Stimulated activated CD8-positive, alpha-beta memory T cell treated with anti-CD3 and anti-CD28 coated beads, Interleukin-7, amount 100 ng/mL, for 1 hour (primary cell): ENCODE results near the gene COL25A1.
"Not testable (repeated sequence)": the region's sequence is repeated elsewhere in the genome, so short reads cannot be mapped to it uniquely, and the experiment has no call there.

ENCODE experiments used
- DNase-seq, 2 donors: peaks; one replicate each; pipeline ENCODE4 v3.0.0-alpha.2; 2020; ENCODE audit warnings: low read depth in 2 of 2

COL25A1 gene

DNA sequence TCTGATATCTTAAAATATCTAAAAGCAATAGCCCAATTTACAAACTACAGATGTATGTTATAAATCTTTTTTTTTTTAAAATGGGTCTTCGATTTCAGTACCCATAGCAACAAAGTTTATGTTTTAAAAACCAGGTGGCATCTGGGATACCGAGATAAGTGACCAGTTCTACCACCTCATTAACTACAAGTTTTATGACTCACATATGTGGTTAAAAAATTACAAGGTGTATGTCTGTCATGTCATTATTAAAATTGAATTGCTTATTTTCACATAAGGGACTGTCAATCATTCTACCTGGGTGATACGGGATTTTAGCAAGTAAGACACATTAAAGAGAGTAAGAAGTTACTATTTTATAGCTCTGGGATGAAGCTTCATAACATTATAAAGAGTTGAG, 347.6 kb downstream of the COL25A1 start:
- no peak for DNase-seq

DNA sequence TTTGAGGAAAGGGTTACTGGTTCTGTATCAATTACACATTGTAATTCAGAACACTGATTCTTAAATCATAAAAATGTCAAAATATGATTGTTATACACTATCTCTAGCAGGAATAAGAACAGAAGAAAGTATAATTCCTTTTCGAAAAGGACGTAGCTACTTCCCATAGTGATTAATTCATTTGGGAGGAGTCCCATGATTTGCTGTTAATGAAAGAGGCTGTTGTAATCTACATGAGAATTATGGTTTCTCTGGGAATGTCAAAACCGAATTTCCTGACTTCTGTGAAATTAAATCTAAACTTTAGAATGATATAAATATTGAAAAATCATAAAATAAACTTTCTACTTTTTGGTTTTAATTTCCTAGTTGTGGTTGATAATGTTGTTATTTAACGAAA, 348.5 kb downstream of the COL25A1 start:
- DNase-seq = no peak

DNA sequence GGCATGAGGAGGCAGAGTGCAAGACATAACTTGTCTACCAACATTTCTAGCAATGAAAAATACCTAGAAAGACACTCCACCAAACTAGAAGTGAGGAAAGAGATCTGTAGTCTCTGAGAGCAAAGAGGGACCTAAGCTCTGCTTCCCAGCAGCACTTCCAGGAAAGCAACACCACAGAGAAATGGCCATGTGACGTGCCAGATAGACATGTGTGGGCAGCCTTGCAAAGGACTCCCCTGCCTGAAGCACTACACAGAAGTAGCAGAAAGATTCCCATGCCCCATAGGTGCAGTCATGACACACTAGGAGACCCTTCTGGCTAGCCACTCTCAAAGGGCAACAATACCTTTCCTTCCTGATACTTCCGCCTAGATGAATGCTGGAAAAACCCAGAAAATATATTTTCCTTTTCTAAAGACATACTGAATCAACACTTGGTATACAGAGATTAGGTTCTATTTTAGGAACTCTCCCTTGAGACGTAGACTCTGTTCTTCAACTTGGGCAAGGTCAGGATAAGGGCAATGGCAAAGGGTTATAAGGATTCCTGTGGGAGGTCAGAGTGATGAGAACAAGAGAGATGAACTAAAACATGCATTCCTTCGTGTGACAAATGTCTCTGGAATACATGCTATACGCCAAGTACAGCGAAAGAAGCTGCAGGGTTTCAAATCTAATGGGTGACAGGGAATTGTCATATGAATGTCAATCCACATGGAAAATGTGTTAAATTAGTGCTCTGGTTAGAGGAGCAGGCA, 352.1 kb downstream of the COL25A1 start:
- DNase-seq = no peak

DNA sequence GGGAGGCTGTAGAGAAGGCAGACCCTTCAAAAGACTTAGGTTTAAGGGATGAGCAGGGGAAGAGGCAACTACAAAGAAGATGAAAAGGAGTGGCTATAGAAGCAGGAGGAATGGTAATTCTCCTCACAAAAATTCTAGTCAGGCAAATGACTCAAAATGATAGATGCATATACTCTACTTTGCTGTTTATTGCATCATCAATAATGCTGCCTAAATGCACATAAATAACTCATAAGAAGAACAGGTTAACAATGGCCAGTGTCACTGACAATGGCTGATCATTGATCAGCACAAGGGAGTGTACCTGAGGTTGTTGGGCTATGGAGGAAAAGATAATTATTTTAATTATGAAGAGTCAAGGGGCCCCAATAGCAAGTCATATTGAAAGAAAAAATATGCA, 354.9 kb downstream of the COL25A1 start:
- DNase-seq = no peak

DNA sequence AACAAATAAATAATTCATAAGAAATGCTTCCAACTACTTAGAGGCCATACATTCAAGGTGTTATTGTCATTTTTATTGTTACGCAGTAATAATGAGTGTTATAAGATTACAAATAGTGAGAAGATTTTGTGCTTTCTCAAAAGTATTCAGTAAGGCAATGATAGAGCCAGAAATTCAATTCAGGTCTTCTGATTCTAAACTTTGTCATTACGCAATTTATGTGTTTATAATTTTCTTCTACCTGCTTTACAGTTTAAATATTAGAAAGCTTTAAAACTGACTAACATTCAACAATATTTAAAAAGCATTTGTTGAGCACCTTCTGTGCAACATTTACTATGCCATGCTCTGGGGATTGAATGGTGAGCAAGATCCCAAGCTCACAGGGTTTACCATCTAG, 356.2 kb downstream of the COL25A1 start:
- no peak for DNase-seq

DNA sequence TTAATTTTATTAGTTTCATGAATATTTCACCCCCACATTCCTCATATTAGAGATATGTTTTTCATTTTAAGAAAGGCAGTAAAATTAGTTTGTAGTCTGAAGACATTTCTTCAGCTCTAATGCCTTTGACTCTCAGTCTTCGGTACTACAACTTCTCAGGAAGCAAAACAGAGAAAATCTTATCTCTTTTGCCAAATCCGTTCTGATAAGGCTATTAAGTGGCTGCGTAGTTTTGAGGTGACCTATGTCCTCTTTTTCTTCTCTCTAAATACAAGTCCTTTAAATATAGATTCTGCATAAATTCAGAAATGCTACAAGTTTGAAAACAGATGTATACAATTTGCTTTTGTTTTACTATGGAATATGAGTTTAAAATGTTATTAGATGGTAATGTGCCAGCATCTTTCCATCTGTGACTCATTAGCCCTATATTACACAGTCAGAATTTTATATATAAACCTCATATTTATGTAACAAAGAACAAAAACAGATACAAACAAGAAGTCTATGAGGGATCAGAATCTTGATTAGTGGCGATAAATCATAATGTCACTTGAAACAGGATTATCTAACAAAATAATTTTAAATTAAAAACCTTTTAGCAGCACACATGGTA, 358.4 kb downstream of the COL25A1 start:
- DNase-seq = no peak

DNA sequence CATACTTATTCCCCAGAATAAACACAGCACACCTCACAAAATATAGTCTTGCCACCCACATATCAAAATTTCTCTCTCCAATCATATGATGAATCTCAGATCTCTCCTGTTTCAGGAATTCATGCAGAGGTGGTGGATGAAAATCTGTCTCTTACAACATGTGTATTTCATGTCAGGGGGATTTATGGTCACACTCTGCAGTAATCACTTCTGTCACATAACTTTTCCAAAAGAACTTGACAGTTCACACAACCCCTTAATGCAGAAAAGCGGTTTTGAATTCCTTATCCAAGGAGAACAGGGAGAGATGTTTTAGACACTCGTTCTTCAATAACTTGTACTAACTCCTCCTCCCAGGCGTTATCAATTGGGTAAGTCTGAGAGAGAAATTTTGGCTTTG, 359.1 kb downstream of the COL25A1 start:
- DNase-seq = no peak

DNA sequence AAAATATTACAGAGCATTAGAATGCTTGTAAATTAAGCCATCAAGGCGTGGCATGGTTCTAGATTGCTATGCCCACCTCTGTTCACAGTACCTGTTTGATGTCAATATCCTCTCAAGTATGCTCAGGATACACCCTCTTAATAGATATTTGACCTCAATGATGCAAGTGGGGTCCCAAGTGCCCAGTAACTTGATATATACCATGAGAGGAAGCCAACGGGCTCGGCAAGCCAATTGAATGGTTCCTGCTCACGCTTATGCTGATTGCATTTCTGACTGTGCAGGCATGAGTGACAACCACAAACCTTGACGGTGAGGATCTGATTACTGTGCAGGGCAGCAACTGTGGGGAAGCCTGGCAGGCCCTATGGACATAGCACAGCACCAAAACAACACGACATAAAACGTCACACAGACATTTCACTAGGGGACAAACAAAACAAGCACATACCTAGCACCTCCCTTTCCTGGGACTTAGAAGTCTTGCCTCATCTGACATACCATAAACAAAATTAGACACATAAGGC, 360.5 kb downstream of the COL25A1 start:
- DNase-seq = no peak

DNA sequence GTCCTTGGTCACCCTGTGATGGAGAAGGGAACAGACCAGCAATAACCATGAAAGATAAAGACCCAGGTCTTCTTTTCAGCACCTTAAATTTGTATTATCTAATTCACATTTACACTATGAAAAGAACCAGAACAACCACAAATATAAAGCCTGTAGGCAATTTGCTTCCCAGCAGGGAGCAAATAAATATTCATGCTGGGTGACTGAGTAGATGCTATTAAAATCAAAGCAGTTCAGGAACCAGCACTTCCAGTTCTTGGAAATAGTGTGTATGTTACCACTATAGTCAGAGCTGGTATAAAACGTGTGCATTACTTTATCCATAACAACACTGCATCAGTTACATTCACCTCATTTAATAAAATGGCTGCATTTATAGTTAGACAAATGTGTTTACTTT, 361.8 kb downstream of the COL25A1 start:
- no peak for DNase-seq

DNA sequence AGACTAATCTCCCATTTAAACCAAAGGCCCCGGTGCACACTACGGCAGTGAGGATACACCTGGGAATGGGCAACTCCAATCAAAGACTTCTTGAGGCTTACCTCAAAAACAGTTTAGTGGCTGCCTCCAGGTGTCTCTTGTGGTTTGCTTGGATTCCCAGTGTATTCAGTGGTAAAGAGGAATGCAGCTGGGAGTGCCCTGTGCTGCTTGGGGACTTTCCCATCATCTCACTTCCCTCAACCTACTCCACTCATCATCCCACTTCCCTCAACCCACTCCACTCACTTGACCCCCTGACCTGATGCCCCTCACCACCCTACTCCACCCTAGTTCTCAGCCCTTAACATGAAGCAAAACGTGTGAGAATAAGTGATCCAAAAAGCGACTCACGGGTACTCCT, 362.3 kb downstream of the COL25A1 start:
- DNase-seq = no peak

DNA sequence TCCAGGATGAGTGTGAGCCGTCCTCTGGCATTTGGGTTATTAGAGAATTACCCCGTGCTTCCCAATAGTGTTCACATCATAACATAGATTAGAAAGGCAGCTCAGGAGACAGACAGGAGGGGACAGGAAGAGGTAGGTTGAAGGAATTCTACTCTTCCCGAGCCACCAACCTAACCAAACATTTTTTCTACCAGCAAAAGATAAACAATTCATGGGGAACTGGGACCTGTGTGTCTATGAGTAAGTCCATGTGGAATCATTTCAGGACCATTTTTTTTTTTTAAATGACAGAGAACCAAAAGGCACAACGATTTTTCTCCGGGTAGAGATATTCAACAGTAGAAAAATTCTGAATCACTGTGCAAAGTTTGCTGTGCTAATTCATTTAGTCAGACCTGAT, 365.4 kb downstream of the COL25A1 start:
- DNase-seq = no peak

DNA sequence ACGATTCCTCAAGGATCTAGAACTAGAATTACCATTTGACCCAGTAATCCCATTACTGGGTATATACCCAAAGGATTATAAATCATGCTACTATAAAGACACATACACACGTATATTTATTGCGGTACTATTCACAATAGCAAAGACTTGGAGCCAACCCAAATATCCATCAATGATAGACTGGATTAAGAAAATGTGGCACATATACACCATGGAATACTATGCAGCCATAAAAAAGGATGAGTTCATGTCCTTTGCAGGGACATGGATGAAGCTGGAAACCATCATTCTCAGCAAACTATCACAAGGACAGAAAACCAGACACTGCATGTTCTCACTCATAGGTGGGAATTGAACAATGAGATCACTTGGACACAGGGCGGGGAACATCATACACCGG, 368.5 kb downstream of the COL25A1 start:
- not testable (repeated sequence) for DNase-seq

DNA sequence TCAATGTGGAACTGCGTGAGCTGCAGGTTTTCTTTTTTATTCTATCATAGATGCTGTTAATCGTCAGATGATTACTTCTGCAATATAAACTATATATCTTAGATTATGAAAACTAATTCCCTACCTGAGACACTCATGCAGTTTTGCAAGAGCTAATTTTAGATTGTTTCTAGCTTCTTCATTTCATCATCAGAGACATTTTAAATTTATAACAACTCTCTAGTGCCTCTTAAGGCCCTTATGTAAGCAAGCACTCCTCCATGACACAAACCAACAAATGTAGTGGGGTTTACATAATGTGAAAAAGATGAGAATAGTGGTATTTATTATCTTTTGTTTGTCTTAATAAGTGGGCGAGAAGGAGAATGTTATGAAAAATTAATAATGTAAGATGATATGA, 369.4 kb downstream of the COL25A1 start:
- no peak for DNase-seq

DNA sequence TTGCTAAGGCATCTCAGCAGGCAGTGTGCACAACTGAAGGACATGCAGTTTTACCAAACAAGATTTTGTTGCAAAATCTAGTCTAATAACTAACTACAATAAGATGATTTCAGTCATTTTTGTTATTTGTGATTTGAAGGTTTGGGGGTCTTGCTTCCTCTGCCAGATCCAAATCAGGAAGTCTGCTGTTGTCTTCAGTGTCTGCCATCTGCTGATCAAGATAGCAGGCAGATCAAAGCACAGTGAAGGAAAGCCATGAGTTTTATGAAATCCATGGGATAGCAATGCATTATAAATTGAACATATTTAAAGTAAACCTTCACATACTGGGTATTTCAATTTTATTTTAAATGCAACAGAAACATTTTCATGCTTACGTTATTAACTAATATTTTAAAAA, 370.5 kb downstream of the COL25A1 start:
- DNase-seq = no peak

DNA sequence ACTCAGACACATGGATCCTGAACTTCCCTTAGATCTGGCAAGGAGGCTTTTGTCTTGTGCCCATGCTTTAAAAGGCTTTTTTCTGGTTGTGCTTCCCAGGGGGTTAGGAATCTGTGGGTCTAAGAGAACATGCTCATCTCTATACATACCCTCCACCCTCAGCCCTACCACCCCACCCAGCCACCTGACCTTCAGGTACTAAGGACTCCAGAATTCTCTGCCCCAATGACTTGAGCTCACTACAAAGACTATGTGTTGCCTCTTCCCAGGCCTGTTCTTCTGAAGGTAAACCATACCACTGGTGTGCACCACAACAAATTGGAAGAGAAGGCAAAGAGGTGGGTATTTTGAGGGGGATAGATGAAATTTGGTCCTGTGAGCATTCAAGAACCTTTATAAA, 372.3 kb downstream of the COL25A1 start:
- DNase-seq = no peak

DNA sequence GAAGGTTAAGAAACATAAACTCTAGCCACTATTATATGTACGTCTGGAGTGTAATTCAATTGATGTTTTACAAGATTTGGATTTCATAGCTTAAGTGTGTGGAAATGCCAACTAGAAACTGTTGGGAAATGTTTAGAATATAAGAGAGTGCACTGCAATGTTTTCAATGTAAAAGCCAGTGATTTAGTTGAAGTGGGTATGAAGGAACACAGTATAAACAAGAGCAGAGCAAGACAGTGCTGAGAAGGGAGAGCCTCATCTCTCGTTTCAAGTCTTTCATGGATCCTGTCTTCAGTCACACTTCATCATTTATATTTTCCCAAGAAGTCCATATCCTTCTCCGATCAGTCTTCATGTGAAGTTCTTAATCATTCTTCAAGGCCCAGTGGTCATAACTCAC, 375.7 kb downstream of the COL25A1 start:
- no peak for DNase-seq

DNA sequence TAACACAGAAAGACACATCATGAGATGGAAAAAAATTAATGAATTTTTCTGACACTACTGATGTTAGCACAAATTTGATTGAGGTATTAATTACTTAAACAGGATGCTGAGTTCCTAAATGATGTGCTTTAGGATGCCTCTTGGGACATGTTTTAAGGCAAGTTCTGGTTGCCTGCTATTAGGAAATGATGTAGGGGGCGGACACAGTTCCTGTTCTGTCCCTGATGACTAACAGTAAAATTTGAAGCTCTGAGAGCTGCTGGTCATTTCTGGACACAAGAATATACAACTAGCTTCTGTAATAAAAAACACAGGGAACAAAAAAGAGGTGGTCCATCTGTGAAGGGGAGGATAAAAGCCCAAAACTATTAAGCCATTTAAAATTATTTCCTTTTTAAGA, 376.4 kb downstream of the COL25A1 start:
- DNase-seq = no peak

DNA sequence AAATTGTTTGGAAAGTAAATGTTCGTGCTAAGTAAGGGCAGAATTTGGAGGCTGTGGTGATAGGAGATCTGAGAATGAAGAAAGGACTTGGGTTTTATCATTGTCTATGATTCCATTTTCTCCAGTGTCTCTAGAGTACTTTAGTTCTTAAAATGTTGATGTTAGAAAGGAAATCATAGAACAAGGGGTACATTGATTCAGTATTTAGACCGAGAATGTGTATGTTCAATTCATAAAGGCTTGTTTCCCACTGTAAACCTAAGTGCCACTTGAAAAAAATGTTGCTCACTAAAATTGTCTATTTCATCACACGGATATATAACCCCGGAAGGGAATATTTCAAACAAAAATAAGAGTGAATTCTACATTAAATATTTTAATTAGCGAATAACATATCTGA, 380.3 kb downstream of the COL25A1 start:
- no peak for DNase-seq

DNA sequence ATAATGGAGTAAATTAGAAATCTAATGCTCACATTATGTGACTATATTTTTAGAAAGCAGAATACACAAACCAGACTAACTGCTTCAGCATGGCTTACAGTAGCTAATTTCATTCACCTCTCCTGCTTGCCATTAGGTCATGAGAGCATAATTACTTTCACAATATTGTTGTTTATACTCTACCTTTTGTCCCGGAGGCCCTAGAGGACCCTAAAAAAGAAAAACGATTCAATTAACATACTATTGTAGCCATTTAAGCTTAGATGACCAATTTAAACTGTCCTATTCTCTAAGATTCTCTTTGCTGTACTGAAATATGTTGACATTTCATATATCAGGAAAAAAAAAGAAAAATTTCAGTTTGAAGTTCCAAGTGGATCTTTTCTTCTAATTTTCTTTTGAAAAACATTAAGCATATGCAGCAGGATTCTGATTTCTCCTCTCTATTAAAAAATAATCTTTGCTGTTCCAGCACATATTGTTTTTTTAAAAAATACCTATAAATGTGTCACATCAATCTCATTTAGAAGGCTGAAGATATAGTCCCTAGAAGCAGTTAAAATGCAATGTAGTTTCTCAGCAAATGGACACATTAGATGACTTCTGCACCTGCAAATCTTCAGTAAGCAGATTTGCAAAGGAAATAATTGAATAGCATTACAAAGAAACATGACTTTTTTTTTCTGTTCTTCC, 381.9 kb downstream of the COL25A1 start:
- no peak for DNase-seq

DNA sequence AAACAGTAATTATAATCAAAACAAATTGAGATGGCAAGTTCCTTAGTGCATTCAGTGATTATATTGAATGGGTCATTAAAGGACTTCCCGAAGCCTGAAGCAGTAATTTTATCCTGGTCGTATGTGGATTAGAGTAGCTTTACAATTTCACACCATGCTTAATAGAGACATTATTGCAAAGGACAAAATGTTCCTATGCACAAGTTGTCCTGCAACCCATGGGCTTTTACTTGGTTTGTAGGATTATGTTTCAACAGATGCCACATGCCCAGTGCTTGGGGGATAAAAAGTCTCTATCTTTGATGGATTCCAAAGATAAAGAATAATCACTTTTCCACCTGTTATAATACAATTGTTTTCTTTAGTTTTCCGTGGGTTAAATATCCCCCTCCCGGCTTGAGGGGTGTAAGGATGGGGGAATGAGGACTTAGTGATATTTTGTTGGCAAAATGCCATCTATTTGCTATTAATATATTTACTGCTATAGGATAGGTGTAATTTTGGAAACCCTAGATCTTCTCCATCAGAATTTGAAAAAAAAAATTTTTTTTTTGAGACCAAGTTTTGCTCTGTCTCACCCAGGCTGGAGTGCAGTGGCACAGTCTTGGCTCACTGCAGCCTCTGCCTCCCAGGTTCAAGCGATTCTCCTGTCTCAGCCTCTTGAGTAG, 383.1 kb downstream of the COL25A1 start:
- no peak for DNase-seq

DNA sequence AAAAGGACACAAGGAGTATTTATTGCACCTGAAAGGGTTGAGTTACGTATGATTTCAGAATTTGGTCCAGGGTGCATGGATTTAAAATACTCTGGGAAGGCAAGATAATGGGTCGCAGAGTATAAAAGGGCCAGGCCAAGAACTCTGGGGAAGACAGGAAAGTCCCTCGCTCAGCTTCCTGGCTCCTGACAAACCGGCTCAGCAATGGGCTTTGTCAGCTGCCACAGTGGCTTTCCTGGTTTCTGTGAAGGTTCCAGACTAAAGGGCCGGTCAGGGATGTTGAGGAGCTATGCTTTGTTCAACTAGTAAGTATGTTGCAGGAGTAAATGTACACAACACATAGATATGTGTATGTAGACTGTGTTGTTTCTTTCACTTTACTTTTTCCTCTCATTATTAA, 385.2 kb downstream of the COL25A1 start:
- no peak for DNase-seq

DNA sequence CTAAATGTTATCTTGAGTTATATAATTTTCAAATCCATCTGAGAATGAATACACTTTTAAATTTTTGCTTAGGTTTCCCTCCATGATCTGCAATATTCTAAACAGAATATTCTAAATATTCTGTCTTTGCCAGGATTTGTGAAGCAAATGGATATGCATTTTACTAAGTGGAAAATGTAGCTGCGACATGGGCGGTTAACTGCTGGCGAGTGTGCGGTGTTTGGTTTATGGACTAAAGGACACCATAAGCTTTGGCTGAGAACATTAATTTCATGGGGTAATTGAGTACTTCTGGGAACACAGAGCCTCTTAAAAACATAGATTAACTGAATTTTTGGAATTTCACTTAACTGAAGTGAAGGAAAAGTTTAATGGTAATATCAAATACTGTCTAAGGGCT, 385.8 kb downstream of the COL25A1 start:
- DNase-seq = no peak
